Left hindlimb (tissue), 1 donor: Measurements from ENCODE around the gene S100A16.
"Not testable (repeated sequence)": the region's sequence is repeated elsewhere in the genome, so short reads cannot be mapped to it uniquely, and the experiment has no call there.

Source experiments
- DNase-seq: peaks from one replicate; pipeline ENCODE4 v3.0.0-alpha.2; 2018

S100A16 gene

DNA sequence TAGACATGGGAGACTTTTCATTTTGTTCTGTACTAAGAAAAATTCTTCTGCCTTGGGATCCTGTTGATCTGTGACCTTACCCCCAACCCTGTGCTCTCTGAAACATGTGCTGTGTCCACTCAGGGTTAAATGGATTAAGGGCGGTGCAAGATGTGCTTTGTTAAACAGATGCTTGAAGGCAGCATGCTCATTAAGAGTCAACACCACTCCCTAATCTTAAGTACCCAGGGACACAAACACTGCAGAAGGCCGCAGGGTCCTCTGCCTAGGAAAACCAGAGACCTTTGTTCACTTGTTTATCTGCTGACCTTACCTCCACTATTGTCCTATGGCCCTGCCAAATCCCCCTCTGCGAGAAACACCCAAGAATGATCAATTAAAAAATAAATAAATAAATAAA lies 29.4 kb downstream of the S100A16 start:
- not testable (repeated sequence) for DNase-seq

DNA sequence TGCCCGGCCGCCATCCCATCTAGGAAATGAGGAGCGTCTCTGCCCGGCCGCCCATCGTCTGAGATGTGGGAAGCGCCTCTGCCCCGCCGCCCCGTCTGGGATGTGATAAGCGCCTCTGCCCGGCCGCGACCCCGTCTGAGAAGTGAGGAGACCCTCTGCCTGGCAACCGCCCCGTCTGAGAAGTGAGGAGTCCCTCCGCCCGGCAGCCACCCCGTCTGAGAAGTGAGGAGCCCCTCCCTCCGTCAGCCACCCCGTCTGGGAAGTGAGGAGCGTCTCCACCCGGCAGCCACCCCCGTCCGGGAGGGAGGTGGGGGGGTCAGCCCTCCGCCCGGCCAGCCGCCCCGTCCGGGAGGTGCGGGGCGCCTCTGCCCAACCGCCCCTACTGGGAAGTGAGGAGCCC lies 30.1 kb downstream of the S100A16 start:
- not testable (repeated sequence) for DNase-seq

DNA sequence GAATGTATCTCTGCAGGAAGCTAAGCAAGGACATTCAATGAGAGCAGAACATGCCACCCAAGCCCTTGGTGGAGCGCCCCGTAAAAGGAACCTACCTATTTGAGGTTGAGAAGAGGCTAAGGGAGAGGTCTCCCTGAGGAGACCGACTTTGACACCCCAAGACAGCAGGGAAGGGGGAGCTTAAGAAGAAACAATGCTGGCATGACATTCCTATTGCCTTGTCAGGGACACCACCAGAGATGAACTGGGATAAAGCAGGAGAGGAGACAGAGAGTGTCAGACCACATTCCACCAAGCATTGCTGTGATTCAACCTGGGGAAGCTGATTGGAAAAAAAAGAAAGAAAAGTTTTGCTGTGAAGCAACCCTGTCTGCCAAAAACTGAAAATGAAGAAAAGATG lies 34.0 kb downstream of the S100A16 start:
- DNase-seq = no peak

DNA sequence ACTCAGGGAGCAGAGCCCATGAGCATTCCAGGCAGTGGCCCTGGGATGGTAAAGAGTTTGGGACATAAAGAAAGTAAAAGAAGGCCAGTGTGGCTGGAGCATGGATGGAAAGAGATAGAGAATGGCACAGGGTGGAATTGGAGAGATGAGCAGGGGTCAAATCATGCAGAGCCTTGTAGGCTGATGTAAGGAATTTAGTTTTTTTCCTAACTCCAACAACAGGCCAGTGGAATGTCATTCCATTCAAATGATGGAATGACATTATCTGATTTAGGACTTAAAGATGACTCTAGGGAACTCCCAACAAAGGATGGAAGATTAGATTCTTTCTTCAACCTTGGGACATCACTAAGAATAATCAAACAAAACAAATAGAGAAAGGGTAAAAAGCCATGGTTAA lies 34.4 kb downstream of the S100A16 start:
- DNase-seq = no peak

DNA sequence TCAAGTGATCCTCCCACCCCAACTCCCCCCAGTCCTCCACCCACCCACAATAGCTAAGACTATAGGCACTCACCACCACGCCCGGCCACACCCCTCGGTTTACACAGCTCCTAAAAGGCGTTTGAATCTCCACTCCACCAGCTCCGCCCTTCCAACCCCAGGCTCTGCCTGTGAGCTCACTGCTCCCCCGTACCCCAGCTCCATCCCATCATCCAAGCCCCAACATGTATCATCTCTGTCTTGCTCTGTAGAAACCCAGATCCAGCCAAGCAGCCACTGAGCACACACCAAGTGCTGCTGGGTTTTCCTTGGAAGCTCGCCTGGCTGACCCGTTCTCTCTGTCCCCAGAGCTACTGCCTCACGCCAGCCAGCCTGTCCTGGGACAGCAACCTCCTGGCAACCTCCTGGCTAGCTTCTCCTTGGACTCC lies 35.3 kb downstream of the S100A16 start:
- DNase-seq = no peak

DNA sequence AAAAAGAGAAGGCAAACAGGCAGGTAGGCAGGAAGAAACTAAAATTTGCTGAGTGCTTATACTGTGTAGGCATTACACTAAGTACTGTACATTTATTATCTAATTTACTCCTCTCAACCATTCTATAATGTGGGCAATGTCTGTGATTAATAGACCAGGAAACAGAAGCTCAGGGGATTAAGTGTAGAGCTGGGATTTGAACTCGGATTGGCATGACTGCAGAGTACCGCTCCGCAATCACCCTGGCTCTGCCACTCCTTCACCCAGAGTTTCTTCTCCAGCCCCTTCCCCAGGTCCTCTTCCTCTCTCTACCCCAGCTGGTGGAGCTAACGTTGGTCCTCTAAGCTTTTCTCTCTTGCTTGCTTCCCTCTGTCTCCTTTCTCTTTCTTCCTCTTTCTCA lies 35.8 kb downstream of the S100A16 start:
- DNase-seq = no peak

DNA sequence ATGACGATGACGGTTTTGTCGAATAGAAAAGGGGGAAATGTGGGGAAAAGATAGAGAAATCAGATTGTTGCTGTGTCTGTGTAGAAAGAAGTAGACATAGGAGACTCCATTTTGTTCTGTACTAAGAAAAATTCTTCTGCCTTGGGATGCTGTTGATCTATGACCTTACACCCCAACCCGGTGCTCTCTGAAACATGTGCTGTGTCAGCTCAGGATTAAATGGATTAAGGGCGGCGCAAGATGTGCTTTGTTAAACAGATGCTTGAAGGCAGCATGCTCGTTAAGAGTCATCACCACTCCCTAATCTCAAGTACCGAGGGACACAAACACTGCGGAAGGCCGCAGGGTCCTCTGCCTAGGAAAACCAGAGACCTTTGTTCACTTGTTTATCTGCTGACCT lies 37.4 kb downstream of the S100A16 start:
- DNase-seq = not testable (repeated sequence)

DNA sequence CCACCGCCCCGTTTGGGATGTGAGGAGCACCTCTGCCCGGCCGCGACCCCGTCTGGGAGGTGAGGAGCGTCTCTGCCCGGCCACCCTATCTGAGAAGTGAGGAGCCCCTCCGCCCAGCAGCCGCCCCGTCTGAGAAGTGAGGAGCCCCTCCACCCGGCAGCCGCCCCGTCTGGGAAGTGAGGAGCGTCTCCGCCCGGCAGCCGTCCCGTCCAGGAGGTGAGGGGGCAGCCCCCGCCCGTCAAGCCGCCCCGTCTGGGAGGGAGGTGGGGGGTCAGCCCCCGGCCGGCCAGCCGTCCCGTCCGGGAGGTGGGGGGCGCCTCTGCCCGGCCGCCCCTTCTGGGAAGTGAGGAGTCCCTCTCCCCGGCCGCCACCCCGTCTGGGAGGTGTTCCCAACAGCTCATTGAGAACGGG lies 37.9 kb downstream of the S100A16 start:
- not testable (repeated sequence) for DNase-seq

DNA sequence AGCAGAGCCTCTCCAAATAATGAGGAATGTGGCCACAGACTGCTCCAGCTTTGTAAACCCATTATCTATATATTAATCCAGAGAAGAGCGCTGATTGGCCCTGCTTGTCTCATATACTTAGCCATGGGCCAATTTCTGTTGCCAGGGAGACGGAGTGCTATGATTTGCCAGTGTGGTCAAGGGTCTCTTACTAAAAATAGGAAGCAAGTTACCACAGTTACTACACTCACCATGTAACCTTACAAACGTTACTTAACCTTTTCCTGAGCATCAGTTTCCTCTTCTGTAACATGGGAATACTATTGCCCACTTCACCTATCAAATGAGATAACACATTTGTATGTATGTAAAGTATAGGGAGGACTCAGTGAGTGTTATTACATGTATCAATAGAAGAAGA lies 39.6 kb downstream of the S100A16 start:
- no peak for DNase-seq

DNA sequence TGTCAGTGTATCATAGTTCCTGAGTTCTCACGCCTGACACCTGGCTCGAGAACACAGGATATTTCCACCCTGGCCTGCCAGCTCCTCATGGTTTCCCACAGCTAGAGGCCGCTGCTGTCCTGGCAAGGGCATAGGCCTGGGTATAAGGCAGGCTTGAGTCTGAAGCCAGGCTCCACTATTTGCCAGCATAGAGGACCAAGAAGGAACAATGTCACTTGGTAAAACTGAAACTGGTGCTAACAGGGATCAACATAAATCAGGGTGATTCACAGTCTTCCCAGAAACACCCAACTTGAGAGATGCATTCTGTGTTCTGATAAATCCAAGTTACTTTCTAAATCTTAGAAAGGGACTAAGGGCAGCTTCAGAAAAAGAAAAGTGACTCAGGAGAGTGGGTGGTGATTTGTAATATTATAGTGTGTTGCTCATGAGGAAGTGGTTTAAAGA lies 40.3 kb downstream of the S100A16 start:
- peak; percentile 74 for DNase-seq

DNA sequence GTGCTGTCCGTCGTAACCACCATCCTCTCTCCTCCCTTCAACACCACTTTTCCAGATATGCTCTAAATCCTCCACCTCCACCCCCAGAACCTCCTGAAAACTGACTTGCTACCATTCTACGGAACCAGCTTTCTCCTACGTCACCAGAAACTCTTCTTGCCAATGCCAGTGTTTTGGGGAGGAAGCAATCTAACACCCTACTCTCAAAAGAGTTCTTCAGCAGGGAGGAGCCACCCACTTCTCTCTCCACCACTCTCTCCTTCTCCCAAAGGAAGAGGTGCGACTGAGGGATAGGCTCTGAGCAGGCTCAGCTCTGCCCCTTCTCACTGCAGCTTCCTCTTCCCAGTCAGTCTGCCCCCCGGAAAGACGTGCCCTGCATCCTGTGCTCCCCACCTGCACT lies 41.2 kb downstream of the S100A16 start:
- DNase-seq = no peak

DNA sequence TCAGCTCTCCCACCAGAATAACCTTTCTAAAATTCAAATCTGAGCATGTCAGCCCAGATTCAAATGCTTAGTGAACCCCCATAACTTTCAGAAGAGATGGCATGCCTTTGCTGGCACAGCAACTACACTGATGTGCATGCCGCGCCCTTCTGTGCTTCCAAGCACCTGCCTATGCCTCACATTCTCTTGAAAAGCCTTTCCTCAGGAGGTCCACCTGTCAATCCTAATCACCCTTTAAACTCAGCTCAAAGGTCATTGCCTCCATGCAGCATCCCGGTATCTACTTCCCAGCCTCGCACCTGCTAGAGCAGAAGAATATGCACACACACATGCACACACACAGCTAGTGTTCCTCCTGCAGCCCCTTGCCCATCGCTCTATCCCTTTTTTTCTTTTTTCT lies 42.1 kb downstream of the S100A16 start:
- no peak for DNase-seq

DNA sequence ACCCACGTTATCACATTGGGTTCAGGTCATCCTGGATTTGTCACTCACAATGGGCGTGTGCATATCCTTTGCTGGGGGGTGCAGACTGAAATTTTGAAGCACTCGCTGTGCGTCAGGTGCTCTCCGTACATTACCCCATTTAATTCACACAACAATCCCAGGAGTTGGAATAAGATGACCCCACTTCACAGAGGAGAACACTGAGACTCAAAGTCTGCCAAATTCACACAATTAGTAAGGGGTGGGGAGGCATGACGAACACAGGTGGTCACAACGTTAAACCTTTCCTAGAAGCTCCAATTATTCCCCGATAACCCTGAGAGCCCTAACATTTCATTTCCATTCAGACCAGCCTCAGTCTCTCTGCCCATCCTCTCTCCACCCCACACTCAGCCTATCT lies 43.5 kb downstream of the S100A16 start:
- DNase-seq = no peak

DNA sequence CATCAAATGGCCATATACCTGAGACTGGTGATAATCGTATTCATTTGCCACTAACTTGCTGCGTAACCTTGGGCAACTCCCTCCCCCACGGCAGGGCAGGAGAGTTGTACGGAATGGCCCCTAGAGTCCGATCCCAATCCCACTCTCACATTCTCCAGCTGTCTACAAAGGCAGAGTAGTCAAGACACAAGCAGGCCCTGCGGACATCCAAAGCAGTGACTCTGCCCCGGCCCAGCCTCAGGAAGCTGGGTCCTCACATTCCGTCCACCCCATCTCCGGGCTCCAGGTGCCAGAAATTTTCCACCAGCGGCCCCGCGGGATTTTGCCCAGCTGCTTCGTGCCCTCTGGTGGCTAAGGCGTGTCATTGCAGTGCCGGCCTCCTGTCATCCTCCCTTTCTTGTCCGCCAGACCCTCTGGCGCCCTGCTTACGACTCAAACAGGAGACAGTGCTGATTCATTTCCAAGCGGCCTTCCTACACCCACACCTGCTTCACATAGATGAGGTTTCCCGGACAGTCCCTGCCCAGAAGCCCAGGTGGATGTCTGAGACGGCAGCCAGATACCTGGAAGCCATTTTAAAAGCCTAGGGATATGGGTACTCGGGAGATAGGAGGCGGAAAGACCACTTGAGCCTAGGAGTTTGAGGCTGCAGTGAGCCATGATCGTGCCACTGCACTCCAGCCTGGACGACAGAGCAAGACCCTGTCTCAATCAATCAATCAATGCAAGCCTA lies 44.4 kb downstream of the S100A16 start:
- DNase-seq = peak; percentile 90

DNA sequence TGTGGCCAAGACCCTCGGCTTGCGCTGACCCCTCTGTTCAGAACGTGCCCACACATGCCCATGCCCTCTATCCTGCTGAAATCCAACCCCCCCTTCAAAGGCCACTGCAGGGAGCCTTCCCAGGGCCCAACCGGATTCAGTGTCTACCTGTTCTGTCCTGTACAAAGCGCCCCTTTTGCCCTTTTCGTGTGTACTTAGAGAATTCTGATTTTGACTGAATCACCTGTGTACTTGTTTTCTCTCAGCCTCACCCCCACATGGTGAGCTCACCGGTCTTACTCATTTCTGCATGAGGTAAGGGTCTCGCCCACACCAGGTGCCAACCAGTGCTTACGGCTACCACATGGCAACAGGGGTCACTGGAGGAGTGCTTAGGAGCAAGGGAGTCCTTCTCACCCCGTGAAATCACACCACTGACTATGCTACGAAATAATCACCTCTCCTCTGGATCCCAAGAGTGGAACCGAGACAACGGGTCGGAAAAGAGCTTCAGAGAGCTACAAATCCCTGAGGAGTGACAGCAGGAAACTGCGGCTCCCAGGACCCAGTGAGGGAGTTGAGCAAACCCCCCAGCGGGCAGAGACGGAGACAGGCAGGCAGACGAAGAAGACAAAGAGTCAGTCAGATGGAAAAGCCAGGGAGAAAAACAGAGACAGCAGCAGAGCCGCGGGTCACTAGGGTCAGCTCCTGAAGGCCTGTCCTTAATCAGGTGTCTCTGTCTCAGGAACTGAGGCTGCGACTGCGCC lies 45.1 kb downstream of the S100A16 start:
- DNase-seq = no peak

DNA sequence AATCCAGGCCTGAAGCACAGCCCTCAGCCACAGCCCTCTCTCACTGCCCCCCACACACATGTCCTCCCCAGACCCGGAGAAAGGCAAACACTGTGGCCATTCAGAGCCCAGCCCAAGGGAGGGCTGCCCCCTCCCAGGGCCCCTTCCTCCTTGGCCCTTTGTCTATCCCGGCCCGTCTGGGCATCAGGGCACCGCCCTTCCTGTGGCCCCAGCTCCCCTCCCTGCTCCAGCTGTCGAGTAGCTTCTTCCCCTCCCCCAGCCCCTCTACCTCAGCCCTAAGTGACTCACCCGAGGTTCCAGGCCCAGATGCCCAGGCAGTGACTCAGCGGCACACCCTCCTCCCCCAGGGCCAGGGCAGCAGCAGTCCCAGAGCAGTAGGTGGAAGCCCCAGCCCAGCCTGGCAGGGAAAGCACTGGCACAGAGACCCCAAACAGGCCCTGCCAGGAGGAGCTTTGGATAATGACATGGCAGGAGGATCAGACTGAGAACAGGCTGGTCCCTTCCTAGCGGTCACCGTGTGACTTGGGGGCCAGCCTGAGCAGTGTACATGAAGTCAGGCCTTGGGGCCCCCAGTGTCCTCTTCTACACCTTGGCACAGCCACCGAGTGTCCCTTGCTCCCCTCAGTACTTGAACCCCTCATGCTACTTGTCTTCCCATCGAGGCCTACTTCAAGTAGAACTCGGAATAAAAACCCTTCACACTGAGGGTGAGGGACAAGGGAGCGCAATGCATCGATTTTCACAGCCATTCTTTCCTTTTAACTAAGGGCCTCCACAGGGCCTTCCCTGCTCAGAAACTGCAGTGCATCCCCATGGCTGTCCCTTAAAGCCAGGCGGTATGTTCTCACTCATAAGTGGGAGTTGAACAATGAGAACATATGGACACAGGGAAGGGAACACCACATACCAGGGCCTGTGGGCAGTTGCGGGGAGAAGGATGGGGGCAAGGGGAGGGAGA lies 46.2 kb downstream of the S100A16 start:
- peak; percentile 94 for DNase-seq

DNA sequence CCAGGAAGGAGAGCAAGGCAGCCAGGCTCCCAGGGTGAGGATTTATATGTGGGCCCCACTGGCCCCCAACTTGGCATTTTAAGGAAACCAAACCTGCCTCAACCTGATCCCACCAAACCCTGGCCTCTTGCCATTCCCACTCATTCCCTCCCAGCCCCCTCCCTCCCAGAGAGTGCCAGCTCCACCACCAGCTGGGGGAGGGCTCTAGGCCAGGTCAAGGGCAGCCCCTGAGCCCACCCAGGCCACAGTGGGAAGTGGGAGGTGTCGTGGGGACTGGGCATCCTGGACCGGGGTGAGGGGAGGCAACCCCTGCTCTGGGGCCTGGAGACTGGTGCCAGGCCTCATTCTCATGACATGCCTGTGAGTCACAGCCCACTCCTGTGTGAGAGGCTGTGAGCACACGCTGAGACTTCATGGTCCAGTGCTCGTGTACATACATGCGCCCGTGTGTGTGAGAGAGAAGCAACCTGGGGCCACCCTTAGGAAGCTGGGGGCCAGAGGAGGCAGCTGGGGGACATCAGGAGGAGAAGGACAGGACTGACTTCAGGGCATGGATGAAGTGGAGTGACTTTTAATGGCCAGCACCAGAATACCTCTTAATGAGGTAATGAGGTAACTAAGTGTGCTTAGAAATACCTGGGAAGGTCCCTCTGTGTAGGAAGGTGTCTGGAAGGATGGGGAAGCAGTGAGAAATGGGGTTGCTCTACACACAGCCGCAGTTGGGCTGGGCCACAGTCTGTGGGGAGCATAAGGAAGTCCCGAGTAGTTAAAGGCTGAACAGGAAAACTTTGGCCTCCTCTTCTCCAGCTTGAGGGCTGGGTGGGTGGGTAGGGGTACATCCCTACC lies 47.2 kb downstream of the S100A16 start, which contains the start of gene S100A2:
S100A2 (minus strand) TSS at position 316 of the 846 bp plus-strand sequence. CDS start 1,967 bp downstream, outside the sequence.
- DNase-seq = no peak

DNA sequence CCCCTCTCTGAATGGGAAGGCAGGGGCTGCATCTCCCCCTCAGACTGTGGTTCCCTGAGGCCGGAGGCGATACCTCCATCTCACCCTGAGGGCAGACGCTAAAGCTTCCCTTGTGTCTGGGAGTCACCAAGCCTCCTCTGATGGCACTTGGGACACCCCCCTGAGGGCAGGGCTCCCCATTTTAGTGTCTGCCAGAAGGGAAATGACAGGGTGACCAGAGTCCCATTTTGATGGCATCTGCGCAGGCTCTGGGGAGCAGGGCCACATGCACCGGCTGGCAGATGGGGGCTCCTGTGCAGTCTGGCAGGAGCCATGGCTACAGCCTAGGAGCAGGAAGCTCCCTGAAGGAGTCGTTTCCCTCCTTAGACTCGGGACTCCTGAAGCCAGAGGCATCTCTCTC lies 48.9 kb downstream of the S100A16 start:
- no peak for DNase-seq

DNA sequence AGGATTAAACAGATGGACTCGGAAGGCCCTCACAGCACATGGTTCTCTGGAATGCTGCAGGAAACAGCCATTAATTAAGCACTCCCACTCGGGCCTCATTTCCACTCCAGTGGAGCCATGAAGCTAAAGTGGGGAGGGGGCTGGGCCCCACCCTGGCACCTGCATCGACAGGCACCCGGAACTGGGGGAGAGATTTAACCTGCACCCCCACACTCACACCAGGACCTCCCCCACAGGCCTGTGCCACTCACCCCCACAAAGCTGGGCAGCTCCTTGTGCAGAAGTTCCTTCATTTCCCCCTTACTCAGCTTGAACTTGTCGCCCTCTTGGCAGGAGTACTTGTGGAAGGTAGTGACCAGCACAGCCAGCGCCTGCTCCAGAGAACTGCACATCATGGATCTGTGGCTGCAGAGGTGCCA lies 49.4 kb downstream of the S100A16 start:
- DNase-seq = no peak

DNA sequence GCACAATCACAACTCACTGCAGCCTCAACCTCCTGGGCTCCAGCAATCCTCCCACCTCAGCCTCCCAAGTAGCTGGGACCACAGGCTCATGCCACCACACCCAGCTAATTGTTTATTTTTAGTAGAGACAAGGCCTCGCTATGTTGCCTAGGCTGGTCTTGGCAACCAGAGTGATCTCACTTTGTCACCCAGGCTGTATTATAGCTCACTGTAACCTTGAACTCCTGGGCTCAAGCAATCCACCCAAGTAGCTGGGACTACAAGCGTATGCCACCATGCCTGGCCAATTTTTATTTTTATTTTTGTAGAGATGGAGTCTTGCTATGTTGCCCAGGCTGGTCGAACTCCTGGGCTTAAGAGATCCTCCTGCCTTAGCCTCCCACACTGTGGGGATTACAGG lies 50.9 kb downstream of the S100A16 start:
- DNase-seq = not testable (repeated sequence)

DNA sequence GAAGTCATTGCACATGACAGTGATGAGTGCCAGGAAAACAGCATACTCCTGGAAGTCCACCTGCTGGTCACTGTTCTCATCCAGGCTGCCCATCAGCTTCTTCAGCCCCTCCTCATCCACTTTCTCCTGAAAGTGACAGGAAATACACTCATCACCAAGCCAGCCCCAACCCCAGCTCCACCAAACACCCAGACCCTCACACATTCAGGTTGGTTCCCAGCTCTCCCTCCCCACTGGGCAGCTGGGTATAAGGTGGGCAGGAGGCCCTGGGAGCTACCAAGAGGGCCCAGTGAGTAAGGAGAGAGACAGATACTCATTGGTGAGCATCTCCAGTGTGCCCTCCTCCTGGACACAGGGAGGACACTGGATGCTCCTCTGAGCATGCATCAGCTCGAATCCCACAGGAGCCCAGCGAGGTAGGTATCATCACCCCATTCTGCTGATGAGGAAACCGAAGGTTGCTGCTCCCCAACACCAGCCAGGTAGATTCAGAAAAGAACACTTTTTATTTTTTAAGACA lies 51.4 kb downstream of the S100A16 start:
- DNase-seq = no peak
